GM10266 (cell line): ENCODE results near the gene SNX13.

Experiments
- DNase-seq: peaks from one replicate; pipeline ENCODE4 v3.0.0; 2012; ENCODE audit errors: extremely low spot score
- TF ChIP-seq, protein P1 (sequence below): IDR thresholded peaks from 2 replicates; pipeline ENCODE4 v1.5.1; 2012; ENCODE audit warnings: mild to moderate bottlenecking, low read depth; ENCODE audit not compliant: control insufficient read depth, insufficient read depth; ENCODE audit errors: missing control alignments

Gene SNX13

GRCh38 chr7:17849504-17849903 is 90.8 kb downstream of the SNX13 start:
- DNase-seq: no peak

GRCh38 chr7:17848516-17848915 is 91.8 kb downstream of the SNX13 start:
- no peak for DNase-seq
- TF ChIP-seq, protein P1, sequence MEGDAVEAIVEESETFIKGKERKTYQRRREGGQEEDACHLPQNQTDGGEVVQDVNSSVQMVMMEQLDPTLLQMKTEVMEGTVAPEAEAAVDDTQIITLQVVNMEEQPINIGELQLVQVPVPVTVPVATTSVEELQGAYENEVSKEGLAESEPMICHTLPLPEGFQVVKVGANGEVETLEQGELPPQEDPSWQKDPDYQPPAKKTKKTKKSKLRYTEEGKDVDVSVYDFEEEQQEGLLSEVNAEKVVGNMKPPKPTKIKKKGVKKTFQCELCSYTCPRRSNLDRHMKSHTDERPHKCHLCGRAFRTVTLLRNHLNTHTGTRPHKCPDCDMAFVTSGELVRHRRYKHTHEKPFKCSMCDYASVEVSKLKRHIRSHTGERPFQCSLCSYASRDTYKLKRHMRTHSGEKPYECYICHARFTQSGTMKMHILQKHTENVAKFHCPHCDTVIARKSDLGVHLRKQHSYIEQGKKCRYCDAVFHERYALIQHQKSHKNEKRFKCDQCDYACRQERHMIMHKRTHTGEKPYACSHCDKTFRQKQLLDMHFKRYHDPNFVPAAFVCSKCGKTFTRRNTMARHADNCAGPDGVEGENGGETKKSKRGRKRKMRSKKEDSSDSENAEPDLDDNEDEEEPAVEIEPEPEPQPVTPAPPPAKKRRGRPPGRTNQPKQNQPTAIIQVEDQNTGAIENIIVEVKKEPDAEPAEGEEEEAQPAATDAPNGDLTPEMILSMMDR: no peak

More at GRCh38 chr7:17849504-17849903, 90.8 kb downstream of the SNX13 start:
- TF ChIP-seq, protein P1: no peak

DNA sequence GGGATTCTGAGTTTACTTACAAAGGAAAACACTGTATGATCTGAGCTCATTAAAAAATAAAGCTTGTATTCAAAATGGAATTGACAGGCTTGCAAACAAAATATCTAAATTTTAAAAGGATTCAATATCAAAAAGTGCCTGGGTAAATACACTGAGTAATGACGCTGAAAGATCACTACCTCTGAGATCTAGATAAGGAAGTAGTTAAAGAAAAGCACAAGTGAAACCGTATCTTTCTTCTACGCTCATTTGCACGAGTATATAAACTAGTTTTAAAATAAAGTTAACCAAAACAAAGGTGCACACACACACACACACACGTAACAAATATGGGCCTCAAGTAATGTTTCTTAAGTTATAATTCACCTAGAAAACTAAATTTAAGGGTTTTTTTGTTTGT is 93.4 kb downstream of the SNX13 start:
- TF ChIP-seq, protein P1: no peak
- no peak for DNase-seq

DNA sequence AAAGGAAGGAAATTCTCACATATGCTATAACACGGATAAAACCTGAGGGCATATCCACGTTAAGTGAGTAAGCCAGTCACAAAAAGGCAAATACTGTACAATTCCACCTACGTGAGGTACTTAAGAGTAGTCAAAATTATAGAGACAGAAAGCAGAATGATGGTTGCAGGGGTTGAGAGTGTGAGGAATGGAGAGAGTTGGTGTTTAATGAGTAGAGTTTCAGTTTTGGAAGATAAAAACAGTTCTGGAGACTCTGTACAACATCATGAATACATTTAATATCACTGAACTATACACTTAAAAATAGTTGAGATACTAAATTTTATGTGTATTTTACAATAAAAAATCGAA is 95.1 kb downstream of the SNX13 start:
- no peak for DNase-seq
- TF ChIP-seq, protein P1: no peak

GRCh38 chr7:17844514-17845196 is 95.6 kb downstream of the SNX13 start:
- no peak for DNase-seq
- TF ChIP-seq, protein P1: no peak

DNA sequence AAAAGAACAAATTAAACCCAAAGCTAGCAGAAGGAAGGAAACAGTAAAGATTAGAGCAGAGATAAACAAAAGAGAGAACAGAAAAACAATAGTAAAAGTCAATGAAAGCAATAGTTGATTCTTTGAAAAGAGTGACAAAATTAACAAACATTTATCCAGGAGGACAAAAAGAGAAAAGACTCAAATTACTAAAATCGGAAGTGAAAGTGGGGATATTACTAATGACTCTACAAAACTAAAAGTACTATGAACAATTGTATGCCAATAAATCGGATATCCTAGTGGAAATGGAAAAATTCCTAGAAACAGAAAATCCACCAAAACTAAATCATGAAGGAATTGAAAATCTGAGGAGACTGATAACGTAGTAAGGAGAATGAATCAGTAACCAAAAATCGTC is 96.3 kb downstream of the SNX13 start:
- TF ChIP-seq, protein P1: no peak
- DNase-seq: no peak

- DNase-seq: no peak
- TF ChIP-seq, protein P1: no peak
These were observed 97.3 kb downstream of the SNX13 start for GRCh38 chr7:17843041-17843440.
